GM19397 (cell line): Measurements from ENCODE around the gene ZNF12.
"Not testable (repeated sequence)": the region's sequence is repeated elsewhere in the genome, so short reads cannot be mapped to it uniquely, and the experiment has no call there.

Experiments
- ATAC-seq: cut with Tn5 transposase; IDR thresholded peaks from one replicate; pipeline ENCODE4 v1.9.1; 2021; ENCODE audit warnings: mild to moderate bottlenecking, moderate library complexity; ENCODE audit not compliant: unreplicated experiment

Gene ZNF12

DNA sequence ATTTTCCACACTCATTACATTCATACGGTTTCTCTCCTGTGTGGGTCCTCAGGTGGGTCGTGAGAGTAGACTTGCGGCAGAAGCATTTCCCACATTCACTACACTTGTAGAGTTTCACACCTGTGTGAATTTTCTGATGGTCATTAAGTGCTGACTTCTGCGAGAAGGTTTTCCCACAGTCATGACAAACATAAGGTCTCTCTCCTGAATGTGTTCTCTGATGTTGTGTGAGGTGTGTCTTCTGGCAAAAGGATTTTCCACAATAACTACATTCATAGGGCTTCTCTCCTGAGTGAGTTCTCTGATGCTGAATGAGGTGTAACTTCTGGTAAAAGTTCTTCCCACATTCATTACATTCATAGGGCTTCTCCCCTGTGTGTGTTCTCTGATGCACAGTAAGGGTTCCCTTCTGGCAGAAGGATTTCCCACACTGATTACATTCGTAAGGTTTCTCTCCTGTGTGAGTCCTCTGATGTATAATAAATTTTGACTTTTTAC, 15.1 kb downstream of the ZNF12 start:
- no peak for ATAC-seq

DNA sequence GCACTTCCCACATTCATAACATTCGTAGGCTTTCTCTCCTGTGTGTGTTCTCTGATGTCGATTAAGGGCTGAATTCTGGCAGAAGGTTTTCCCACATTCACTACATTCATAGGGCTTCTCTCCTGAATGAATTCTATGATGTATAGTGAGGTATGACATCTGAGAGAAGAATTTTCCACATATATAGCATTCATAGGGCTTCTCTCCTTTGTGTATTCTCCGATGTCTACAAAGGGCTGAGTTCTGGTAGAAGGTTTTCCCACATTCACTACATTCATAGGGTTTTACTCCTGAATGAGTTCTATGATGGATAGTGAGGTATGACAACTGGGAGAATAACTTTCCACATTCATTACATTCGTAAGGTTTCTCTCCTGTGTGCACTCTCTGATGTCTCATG, 15.6 kb downstream of the ZNF12 start:
- ATAC-seq = no peak

DNA sequence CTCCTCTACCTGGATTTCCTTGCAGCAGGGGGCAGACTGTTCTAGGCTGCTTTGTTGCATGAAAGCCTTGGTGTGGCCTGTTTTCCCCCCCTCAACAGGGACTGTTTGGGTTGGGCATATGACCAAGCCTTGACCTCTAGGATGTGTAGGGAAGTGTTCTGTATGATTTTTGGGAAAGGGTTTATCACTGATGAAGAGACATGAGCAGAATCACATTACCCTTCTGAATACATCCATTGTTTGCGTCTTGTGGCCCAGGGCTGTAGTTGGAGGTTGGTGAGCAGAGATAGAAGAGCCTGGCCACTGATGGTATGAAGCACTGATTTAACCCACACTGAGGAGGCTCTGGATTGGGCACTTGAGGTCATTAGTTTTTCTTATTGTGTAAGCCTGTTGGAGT, 26.6 kb downstream of the ZNF12 start:
- ATAC-seq = no peak

DNA sequence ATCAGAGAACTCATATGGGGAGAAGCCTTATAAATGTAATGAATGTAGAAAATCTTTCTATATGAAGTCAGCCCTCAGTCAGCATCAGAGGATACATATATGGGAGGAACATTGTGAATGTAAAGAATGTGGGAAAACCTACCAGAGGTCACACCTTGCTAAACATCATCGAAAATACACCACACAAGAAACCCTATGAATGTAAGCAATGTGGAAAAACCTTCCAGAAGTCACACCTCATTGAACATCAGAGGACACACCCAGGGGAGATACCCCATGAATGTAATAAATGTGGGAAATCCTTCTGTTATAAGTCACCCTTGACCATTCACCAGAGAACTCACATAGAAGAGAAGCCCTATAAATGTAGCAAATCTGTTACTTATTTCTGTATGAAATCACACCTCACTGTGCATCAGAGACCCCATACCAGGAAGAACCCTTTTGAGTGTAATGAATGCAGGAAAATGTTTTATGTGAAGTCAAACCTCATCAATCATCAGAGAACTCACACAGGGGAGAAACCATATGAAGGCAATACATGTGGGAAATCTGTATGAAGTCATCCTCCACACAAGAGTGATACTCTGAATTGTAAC, 30.8 kb downstream of the ZNF12 start:
- ATAC-seq = no peak

DNA sequence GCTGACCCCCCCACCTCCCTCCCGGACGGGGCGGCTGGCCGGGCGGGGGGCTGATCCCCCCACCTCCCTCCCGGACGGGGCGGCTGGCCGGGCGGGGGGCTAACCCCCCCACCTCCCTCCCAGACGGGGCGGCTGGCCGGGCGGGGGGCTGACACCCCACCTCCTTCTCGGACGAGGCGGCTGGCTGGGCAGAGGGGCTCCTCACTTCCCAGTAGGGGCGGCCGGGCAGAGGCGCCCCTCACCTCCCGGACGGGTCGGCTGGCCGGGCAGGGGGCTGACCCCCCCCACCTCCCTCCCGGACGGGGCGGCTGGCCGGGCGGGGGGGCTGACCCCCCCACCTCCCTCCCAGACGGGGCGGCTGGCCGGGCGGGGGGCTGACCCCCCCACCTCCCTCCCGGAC, 35.9 kb downstream of the ZNF12 start:
- ATAC-seq = not testable (repeated sequence)

DNA sequence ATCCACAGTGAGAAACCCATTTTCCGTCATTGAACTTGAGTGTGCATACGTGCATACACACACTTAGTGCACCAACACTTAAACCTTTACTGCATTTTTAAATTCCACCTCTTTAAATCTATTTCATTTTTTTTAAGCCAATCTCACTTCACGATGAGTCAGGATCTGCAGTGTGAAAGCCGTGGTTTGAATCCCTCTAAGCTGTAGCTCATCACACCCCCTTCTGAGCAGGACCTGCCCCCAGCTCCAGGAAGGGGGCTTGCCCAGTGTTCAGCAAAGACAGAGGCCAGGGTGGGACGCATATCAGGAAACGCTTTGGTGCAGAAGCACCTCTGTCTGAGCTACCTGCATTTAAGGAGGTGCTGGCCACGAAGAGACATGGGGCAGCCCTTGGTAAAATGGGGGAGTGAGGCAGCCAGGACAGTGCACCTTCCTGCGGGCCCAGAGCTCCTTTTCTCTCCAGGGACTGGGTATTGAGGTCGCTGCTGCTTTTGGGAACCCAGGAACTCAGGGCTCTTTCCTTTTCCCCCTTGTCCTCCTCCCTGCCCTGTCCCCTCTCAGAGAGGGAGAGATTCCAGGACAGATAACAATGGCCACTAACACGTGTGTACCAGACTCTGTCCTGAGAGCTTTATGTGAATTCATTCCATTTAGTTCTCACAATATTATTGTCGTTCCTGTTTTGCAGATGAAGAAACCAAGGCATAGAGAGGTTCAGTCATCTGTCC, 48.0 kb downstream of the ZNF12 start:
- ATAC-seq = no peak

DNA sequence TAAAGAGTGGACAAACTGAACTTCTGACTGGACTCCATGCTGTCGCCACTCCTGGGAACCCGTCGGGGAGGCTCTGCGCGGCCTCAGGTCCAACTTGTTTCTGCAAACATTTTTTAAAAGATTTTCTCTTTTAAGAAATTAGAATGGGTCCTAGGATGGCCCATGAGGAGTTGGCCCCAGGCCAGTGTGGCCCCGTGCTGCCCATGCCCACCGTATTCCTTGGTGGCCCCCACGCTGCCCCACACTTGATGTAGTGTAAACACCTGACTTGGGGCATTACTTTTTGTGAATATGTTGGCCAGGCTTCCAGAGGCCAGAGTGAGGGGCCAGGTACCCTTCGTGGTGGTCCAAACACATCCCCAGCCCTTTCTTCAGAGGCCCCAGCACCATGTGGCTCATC, 50.3 kb downstream of the ZNF12 start:
- no peak for ATAC-seq

DNA sequence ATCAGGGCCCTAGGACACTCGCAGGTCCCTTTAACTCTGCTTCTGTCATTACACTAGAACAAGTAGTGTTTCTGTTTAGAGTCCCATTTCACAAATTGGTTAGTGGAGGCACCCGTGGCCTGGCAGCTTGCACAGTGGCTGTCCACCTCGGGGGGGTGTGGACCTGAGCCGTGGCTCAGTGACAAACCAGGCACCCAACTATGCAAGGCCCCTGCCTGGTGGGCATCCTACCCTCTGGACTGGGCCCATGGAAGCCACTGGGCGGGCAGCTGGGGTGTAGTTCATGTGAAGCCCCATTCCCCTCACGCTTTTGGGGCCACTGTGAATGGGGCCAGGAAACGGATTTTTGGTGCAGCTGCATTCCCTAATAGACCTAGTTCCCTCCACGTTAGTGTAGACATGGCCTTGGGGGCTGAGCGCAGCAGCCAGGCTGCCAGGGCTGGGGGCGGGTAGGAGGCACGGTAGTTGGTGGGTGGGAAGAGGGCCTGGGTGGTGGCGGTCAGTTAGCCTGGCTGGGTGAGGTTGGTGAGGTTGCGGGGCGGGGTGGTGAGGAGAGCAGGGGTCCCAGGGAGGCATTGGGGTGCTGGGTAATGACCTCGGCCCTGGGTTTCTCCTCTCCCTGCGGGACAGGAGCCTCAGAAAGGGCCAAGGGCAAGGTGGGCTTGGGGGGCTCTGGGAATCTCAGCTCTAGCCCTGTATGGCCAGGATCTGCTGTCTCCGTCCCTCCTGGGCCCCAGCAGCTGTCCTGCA, 50.9 kb downstream of the ZNF12 start:
- no peak for ATAC-seq

DNA sequence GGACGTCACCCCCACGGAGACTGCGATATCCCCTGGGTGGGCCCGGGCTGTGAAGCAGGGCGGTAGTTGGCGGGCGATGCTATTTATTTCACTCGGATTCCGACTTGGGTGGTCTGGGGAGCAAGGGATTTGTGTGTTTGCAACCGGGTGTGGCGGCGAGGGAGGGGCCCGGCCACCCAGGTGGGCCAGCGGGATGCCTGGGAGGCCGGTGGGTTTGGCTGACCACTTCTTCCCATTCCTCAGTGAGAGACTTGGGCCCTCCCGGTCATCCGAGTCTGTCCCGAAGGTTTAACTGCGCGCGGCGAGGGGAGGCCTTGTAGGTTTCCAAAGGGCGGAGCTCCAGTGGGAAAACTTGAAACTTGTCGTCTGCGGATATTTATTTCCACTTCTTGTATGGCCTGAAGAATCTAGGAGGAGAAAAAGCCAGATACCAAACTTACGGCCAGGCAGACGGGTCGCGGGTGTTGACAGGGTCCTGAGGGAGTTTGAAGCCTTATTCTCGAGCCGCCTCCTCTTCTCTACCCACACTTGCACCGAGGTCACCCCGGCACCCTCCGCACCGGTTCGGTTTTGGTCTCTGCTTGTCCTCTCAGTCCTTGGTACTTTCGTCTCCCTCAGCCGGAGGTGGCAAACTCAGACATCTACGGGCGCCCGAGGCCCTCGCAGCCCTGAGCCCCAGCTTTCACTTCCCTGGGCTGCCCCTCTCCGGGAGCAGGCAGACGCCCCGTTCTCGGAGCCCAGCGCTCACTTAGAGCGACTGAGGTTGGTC, 51.7 kb downstream of the ZNF12 start:
- ATAC-seq = no peak

DNA sequence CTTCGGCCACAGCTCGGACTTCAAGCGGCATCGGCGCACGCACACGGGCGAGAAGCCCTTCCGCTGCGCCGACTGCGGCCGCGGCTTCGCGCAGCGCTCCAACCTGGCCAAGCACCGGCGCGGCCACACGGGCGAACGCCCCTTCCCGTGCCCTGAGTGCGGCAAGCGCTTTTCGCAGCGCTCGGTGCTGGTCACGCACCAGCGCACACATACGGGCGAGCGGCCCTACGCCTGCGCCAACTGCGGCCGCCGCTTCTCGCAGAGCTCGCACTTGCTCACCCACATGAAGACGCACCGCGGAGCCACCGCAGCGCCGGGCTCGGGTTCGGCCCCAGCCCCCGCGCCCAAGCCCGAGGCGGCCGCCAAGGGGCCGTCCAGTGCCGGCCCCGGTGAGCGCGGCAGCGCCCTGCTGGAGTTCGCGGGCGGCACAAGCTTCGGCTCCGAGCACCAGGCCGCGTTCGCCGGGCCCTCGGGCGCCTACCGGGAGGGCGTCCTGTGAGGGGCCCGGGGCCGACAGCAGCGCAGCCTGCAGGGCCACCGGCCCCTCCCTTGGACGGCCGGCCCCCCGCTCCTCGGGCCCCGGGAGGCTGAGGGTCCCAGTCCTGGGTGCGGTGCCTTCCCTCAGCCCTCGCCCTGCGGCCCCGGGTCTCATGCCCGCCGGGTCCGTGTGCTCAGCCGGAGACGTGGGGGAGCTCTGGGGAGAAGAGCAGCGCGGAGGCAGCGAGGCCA, 52.5 kb downstream of the ZNF12 start:
- no peak for ATAC-seq

DNA sequence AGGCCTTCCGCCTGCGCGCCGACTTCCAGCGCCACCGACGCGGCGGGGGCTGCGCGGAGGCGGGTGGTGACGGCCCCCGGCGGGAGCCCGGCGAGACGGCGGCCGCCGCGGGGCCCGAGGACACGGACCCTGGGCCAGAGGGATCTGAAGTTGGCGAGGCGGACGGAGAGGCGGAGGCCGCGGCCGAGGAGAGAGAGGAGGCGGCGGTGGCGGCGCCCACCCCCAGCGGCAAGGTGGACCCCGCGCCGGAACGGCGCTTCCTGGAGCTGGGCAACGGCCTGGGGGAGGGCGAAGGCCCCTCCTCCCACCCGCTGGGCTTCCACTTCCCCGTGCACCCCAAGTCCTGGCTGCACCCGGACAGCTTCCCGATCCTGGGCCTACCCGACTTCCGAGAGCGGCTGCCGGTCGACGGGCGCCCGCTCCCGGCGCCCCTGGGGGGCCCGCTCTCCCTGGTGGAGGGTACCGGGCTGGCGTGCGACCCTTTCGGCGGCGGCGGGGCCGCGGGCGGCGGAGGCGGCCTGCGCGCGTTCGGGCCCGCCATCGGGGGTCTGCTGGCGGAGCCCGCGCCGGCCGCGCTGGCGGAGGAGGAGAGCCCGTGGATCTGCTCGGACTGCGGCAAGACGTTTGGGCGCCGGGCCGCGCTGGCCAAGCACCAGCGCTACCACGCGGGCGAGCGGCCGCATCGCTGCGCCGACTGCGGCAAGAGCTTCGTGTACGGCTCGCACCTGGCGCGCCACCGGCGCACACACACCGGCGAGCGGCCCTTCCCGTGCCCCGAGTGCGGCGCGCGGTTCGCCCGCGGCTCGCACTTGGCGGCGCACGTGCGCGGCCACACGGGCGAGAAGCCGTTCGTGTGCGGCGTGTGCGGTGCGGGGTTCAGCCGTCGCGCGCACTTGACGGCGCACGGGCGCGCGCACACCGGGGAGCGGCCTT, 53.4 kb downstream of the ZNF12 start:
- no peak for ATAC-seq

DNA sequence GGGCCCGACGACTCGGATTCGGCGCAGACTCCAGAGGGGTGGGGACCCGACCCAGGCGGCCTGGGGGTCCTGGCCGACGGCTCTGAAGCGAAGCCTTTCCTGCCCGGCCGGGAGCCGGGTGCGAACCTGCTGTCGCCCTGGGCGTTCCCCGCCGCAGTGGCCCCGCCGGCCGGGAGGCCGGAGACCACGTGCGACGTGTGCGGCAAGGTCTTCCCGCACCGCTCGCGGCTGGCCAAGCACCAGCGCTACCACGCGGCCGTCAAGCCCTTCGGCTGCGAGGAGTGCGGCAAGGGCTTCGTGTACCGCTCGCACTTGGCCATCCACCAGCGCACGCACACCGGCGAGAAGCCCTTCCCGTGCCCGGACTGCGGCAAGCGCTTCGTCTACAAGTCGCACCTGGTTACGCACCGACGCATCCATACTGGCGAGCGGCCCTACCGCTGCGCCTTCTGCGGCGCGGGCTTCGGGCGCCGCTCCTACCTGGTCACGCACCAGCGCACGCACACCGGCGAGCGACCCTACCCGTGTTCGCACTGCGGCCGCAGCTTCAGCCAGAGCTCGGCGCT, 54.2 kb downstream of the ZNF12 start:
- no peak for ATAC-seq

DNA sequence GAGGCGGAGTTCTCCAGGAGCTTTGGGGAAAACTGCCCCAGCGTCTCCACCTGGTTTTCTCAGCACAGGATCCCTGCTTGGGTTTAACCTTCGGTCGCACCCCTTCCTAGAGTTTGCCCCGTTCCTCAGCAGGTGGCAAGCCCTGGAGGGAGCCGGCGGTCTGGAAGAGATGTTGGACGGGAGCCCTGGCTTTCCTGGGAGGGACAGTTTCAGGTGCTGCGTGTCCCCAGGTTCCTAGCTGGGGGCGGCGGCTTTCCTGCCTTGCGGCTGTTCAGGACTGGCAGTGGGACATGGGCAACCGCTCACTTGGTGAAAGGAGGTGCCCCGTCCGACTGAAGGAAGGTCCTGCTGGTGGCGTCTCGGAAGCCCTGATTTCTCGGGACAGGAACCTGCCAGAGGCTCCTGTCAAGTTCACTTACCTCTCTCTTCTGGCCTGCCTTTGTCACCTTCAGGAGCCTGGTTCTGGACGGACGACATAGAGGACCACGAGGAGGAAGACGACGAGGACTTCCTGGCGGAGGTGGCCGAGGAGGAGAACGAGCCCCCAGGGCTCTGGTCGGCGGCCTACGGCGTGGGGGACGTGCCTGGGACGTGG, 54.8 kb downstream of the ZNF12 start:
- ATAC-seq = no peak

DNA sequence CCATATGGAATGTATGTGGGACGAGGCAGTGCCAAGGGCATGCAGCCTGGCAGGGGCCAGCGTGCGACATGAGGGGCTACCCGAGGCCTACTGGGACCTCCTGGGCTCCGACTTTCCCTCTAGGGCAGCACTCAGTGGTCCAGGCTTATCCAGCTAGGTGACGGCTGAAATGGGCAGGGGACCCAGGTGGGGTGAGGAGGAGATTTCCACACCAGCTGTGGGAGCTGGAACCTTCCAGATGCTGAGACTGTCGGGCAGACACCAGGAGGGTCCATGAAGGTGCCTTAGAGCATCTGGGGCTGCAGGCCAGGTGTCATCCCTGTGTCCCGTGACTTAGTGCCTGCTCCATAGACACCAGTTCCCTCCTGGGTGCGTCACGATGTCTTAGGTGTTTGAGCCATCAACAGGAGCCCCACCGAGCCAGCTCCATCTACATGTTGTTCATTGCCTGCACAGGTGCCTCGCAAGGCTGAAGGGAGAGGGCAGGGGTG, 56.2 kb downstream of the ZNF12 start:
- no peak for ATAC-seq

DNA sequence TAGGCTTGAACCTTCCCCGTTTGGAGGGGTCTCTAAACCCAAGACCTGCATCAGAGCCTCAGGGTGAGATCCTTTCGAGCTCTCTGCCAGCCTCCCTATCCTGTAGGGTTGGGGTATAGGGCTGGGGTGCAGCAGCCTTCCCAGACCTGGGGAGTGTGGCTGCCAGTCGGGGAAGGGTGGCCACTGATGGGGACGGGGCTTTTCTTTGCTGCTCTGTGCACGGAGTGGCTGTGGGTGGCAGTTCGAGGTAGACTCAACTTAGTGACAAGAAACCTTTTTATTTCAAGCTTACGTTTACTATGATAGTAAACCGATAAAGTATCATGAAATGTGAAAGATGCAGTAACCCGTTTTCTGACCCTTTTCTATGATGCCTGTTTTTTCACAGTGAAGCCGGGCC, 56.7 kb downstream of the ZNF12 start:
- no peak for ATAC-seq

DNA sequence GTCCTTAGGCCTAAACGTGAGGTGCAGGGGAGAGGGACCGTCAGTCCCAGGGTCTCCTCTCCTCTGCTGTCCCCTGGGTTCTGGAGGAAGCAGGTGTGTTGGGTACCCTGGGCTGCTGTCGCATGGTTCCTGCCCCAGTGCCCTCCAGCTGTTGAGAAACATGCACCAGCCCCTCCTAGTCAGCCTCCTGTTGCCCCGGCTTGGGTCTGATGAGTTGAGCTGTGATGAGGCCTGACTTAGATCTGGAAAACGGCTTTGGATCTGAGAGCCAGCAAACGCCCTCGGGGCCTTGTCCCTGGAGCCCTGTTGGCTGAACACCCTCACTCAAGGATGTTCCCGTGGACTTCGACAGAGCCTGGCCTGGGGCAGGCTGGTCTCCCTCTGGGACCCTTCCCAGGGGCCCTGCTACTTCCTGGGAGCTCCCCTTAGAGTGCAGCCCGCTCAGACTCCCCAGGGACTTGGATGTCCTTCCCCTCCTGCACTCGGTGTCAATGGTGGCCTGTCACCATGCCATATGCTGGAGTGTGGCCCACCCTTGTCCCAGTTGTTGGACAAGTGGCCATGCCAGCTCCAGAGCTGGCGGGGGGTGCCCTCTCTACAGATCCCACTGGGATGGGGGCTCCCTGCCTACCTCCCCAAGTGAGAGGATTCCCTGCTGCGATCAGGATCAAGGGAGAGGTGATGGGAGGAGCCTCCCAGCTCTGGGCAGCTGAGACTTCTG, 57.3 kb downstream of the ZNF12 start:
- no peak for ATAC-seq

DNA sequence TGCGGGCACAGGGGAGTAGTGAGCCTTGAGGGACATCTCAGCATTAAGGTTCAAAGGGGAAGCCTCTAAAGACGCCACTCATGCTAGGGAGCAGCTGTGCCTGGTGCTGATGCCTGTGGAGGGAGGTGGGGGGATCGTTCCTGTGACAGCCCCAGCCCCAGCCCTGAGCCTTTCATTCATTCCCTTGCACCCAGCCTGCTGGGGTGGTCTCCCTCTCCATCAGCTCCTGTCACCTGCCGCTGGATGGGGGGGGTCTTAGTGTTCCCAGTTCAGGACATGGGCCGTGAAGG, 58.0 kb downstream of the ZNF12 start:
- ATAC-seq = no peak
